IMR-90 (cell line): ENCODE measurements around the gene STOM.

Source experiments
- MXI1 ChIP-seq: IDR thresholded peaks from 2 replicates; pipeline ENCODE4 v1.6.1; 2012; ENCODE audit warnings: low read depth, mild to moderate bottlenecking, low read length, moderate library complexity, borderline replicate concordance
- RCOR1 ChIP-seq: IDR thresholded peaks from 2 replicates; pipeline ENCODE4 v1.6.1; 2012; ENCODE audit warnings: mild to moderate bottlenecking, low read length, improper control_type of control experiment; ENCODE audit not compliant: insufficient replicate concordance
- TF ChIP-seq, protein P1 (sequence below): fragments of 150-350 bp; IDR thresholded peaks from 2 replicates; pipeline ENCODE4 v1.6.1; 2016; ENCODE audit warnings: low read depth, mild to moderate bottlenecking, low read length, moderate library complexity, borderline replicate concordance

DNA sequence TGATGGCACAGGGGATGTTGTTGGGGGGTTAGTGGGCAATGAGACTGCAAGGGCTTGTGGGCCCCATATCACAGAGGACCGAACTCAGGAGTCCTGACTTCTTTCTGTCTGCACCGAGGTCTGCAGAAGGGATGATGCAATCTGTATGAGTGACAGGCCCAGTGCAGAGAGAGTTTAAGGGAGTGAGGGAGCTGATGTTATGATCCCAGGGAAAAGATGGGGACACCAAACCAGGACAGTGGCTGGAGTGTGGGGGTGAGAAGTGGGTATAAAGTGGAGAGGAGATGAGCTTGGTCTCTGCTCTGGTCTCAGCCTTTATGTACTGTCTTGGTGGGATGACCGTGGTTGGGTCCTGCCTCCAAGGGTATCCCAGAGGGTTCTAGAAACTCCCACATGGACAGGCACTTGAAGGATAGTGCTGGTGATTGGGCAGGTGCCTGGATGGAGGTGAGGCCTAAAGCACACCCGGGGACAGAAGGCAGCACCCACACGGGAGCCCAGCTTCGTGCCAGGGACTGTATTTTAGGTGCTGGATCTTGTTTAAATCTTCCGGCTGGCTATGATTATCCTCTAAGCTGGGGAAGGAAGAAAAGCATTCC lies 80.2 kb downstream of the STOM start:
- TF ChIP-seq MXI1 = no peak
- no peak for TF ChIP-seq RCOR1
- TF ChIP-seq, protein P1, sequence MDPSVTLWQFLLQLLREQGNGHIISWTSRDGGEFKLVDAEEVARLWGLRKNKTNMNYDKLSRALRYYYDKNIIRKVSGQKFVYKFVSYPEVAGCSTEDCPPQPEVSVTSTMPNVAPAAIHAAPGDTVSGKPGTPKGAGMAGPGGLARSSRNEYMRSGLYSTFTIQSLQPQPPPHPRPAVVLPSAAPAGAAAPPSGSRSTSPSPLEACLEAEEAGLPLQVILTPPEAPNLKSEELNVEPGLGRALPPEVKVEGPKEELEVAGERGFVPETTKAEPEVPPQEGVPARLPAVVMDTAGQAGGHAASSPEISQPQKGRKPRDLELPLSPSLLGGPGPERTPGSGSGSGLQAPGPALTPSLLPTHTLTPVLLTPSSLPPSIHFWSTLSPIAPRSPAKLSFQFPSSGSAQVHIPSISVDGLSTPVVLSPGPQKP = no peak
